GM04504 (cell line): Measurements from ENCODE around the gene LRIG1.
A peak's percentile ranks its signal among the peaks of the same experiment; 100 is the strongest.

Source experiments
- DNase-seq: peaks from one replicate; pipeline ENCODE4 v3.0.0-alpha.2; 2012; ENCODE audit warnings: low read depth

The LRIG1 gene

DNA sequence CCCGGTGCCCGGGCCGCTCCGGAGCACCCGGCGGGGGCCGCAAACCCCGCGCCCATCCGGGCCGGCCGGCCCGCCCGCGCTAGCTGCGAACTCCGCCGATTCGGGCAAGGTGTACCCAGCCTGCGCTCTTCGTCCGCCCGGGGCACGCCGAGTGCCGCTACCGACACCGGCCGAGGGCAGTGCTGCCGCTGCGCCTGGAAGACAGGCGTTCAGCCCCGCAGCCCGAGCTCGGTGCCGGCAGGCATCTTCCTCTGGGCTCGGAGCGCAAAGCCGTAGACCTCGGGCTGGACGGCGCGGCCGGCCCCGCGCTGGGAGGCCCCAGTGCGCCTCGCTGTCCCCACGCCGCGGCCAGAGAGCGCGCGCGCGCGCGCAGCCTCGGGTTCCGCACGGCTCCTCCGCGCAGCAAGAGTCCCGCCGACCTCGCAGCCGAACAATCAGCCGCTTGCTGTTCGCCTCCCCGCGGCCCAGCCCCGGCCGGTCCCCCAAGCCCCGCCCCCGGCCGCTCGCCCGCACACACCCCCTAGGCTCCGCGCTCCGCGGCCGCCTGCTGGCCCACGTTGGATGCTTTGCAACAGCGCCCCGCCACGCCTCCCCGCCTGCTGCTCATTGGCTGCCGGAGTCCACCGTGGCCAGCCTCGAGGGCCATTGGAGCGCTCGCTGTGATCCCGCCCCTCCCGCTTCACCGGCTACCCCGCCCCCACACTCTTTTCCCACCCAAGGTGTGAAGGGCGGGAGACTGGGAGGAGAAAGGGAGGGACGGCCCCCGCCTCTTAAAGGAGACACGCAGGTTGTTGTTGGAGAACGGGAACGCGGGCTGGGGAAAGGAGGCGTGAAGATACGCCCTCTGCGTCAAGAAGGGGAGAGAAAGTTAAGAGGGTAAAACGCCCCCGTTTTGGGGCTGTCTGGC lies at the start of gene LRIG1:
LRIG1 (minus strand) TSS at position 447 of the 907 bp plus-strand sequence. CDS start 615 bp downstream, outside the sequence.
- DNase-seq = peak; percentile 89

DNA sequence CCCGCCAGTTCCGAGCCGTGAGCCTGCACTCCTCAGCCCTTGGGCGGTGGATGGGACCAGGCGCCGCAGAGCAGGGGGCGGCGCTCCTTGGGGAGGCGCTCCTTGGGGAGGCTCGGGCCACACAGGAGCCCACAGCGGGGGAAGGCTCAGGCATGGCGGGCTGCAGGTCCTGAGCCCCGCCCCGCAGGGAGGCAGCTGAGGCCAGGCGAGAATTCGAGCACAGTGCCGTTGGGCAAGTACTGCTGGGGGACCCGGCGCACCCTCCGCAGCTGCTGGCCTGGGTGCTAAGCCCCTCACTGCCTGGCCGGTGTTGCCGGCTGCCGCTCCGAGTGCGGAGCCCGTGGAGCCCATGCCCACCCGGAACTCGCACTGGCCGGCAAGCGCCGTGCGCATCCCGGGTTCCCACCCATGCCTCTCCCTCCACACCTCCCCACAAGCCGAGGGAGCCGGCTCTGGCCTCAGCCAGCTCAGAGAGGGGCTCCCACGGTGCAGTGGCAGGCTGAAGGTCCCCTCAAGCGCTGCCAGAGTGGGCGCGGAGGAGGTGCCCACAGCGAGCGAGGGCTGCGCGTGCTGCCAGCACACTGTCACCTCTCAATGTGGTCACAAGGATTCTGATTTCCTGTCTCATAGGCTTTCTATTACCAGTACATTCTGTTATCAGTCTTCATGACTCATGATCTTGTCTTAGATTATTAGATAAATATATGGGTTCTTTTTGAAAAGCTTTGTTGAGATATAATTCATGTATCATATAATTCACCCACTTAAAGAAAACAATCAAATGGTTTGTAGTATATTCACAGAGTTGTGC lies 44.0 kb upstream of the LRIG1 start:
- no peak for DNase-seq

GRCh38 chr3:66542153-66542552 lies 41.3 kb upstream of the LRIG1 start:
- no peak for DNase-seq

- no peak for DNase-seq
These were observed 38.7 kb upstream of the LRIG1 start for GRCh38 chr3:66539466-66539989.

GRCh38 chr3:66538390-66538789 lies 37.6 kb upstream of the LRIG1 start:
- DNase-seq = no peak

DNA sequence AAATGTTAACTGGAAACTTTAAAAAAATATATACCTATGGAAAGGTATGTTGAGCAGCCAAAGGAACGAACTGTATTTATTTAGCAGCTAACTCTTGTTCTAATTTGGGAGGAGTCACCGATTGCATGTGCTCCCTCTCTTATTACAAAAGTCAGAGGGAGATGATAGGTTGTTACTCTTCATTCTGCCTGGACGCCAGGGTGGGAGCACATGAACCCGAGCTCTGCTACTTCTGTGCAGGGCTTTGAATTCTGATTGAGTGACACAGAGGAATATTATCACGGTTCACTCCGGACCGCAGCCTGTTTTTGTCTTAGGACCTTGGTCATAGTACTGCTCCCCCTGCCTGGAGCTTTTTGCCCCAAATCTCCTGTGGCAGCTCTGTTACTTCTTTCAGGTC lies 36.9 kb upstream of the LRIG1 start:
- DNase-seq = no peak

- DNase-seq = no peak
These were observed 36.0 kb upstream of the LRIG1 start for GRCh38 chr3:66536791-66537190.

GRCh38 chr3:66534304-66534845 lies 33.6 kb upstream of the LRIG1 start:
- no peak for DNase-seq

GRCh38 chr3:66532613-66533012 lies 31.8 kb upstream of the LRIG1 start:
- DNase-seq = no peak

DNA sequence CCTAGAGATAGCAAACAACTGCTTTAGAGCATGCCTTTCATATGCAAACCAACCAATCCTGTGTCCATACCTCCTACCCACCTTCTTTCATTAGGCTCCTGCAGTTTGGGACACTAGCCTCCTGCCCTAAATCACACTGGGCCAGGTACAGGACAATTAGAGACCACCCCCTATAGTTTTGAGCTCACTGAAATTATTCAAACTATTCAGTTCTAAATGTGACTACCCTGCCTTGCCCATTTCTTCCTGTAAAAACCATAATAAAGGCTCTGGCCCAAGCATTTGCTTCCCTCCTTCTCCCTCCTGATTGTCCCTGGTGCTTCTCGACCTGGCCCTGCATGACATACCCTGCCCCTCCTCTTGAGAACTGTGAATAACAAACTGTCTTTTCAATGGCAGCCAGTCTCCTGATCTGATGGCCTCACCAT lies 31.4 kb upstream of the LRIG1 start:
- DNase-seq = no peak

- DNase-seq = no peak
These were observed 30.4 kb upstream of the LRIG1 start for GRCh38 chr3:66531256-66531655.

DNA sequence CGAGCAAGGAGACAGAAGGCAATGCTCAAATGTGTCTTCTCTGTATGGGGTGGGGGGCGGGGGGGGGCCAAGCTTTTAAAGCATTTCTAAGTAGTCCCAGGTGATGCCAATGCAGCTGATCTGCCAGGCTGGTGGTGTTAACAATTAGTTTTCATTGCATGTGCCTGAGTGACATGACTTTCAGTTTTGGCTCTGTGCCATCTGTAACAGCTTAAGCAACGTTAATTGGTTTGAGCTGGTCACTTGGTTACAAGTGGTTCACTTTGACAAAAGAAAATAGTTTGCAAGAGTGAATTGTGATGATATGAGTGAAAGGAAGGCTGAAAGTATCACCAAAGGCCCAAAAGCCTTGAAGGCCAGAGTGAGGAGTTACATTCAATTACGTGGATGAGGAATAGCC lies 26.4 kb upstream of the LRIG1 start:
- no peak for DNase-seq

- DNase-seq = no peak
These were observed 24.9 kb upstream of the LRIG1 start for GRCh38 chr3:66525771-66526170.

- no peak for DNase-seq
These were observed 19.9 kb upstream of the LRIG1 start for GRCh38 chr3:66520724-66521123.

GRCh38 chr3:66518644-66519043 lies 17.8 kb upstream of the LRIG1 start:
- no peak for DNase-seq

GRCh38 chr3:66518126-66518525 lies 17.3 kb upstream of the LRIG1 start:
- DNase-seq = no peak

DNA sequence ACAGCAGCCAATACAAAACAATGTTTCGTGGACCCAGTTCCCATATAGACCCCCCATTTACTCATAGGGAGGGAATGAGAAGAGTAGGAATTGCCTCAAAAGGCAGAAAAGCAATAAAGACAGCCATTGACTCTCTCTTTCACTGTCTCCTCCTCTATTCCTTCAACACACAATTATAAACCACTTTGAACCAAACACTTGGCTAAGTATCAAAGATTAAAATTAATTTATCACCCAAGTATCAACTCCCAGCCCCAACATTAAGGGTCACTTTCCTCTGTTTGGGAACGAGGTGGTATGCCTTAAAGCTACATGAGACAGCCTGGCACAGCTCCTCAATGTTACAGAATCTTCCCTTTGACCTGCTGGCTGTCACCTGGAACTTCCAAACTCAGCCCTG lies 16.4 kb upstream of the LRIG1 start:
- no peak for DNase-seq

GRCh38 chr3:66508461-66508860 lies 7.6 kb upstream of the LRIG1 start:
- DNase-seq = no peak

- DNase-seq = no peak
These were observed 6.8 kb upstream of the LRIG1 start for GRCh38 chr3:66507423-66508260.

DNA sequence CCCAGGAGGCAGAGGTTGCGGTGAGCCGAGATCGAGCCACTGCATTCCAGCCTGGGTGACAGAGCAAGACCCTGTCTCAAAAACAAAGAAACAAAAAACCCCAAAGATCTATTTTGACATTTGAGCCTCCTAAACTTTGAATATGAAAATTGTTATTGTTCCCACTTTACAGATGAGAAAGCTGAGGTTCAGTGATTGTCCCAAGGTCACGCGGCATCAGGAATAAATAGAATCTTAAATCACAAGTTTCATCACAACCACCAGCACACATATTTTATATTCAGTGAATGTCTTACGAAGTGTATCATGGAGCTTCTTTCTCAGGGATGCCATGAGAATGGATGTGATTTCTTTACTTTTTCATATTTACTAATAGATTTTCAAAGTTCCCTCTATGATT lies 5.3 kb upstream of the LRIG1 start:
- no peak for DNase-seq

- DNase-seq = no peak
These were observed 4.2 kb upstream of the LRIG1 start for GRCh38 chr3:66504850-66505641.
